Epithelial cell of esophagus (primary cell): ENCODE measurements around the gene WFDC6.

Source experiments
- DNase-seq: peaks from one replicate; pipeline ENCODE4 v3.0.0; 2010; ENCODE audit warnings: low read depth
- H3K4me3 ChIP-seq: 2 replicates; pipeline ENCODE4 v1.5.1; 2011; ENCODE audit warnings: mild to moderate bottlenecking, low read length, control low read depth
- CTCF ChIP-seq: IDR thresholded peaks from 2 replicates; pipeline ENCODE4 v1.5.1; 2011; ENCODE audit warnings: low read depth, mild to moderate bottlenecking, low read length, control low read depth, inconsistent platforms; ENCODE audit not compliant: insufficient read depth; ENCODE audit errors: missing control alignments

WFDC6 gene

DNA sequence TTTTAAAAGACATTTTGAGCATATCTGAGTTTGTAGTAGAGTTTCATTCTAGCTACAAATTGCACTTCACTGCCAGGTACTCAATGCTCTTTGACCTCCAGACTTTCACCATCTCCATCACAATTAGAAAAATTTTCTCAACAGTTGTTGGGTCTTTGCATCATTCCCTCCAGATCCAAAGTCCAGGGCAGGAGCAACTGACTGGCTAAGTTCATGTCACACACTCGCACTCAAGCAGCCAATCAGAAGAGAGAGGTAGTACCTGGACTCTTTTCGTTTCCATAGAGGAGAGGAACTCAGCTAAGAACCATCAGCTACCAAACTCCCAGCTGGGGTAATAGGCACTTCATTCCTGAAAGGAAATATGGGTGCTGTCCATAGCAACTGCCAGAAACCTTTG, 32.9 kb downstream of the WFDC6 start:
- no peak for DNase-seq
- TF ChIP-seq CTCF = no peak
- H3K4me3 ChIP-seq = no peak overlapping the region

GRCh38 chr20:45503403-45503802, 35.9 kb downstream of the WFDC6 start:
- no peak overlapping the region for H3K4me3 ChIP-seq
- no peak for TF ChIP-seq CTCF
- DNase-seq = no peak

DNA sequence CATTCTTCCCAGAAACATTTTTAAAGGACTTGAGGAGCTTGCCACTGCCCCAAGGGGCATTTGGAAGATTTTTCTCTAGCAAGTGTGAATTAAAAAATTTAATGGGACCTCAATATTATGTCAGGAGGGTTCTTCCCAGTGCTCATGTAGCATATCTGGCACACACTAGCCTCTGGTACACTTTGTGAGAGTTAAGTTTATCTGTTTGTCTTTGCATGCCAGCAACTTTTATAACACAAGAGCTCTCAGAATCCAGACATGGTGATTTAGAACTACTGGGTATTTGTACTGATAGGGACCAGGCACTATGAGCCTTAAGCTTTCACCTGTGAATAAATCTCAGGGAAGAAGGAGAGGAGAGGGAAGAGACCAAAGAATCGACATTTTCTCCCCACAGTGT, 36.7 kb downstream of the WFDC6 start:
- TF ChIP-seq CTCF = no peak
- DNase-seq = no peak
- H3K4me3 ChIP-seq = no peak overlapping the region

DNA sequence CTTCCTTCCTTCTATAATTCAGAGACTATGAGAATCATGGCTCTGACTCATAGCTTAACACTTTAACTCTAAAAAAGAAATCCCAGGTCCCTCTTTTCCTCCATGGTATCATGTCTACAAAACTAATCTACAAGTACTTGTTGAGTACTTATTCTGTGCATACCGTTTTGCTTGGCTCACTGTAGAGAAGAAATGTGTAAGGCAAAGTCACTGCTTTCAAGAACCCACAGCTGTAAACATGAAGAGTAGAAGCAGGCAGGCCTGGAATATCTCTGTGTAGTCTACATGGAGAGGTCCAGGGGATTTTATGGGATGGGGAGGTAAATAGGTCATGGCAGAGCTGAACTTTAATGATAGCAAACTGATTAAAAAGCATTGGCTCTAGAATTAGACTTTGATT, 37.7 kb downstream of the WFDC6 start:
- no peak overlapping the region for H3K4me3 ChIP-seq
- no peak for TF ChIP-seq CTCF
- no peak for DNase-seq

DNA sequence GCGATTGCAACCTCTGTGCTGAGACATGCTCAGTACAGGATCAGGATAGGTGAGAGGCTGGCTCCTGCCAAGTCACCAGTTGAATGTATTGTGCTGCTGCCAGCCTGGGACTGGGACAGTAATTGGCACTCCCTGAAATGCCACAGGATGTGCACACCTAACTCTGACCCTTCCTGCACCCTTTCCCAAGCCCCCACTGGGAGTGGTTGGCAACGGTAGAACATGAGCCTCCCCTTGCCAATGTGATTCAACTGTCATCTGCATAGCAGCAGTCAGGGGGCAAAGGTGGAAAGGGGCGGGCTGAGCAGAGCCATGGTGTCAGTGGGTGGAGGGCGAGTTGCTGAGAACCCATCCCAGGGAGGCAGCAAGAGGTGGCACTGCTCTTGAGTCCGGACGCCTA, 39.3 kb downstream of the WFDC6 start:
- TF ChIP-seq CTCF = no peak
- no peak for DNase-seq
- no peak overlapping the region for H3K4me3 ChIP-seq

DNA sequence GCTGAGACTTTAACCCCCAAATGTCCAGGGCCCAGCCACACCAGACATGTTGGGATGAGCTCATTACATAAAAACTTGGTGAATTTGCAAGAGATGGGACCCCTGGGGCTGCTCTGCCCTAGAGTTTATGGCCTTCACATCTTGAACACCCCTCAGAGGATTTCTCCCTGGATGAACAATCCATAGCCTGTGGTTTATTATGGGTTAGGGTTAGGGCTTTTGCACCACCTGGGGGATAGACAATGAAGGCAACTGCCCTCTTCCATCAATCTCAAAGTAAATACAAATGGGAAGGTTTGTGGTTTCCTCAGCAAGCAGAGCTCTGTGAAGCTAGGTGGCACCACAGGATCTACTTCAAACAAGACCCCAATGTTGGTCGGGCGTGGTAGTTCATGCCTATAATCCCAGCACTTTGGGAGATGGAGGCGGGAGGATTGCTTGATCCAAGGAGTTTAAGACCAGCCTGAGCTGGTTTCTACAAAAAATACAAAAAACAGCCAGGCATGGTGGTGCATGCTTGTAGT, 41.2 kb downstream of the WFDC6 start:
- no peak for TF ChIP-seq CTCF
- DNase-seq = no peak
- H3K4me3 ChIP-seq = no peak overlapping the region

- DNase-seq = no peak
- H3K4me3 ChIP-seq = no peak overlapping the region
- TF ChIP-seq CTCF = no peak
Measured at GRCh38 chr20:45496166-45496565, 43.1 kb downstream of the WFDC6 start.
